Measurements from ENCODE around the gene ZMAT5.

ZMAT5 gene

DNA sequence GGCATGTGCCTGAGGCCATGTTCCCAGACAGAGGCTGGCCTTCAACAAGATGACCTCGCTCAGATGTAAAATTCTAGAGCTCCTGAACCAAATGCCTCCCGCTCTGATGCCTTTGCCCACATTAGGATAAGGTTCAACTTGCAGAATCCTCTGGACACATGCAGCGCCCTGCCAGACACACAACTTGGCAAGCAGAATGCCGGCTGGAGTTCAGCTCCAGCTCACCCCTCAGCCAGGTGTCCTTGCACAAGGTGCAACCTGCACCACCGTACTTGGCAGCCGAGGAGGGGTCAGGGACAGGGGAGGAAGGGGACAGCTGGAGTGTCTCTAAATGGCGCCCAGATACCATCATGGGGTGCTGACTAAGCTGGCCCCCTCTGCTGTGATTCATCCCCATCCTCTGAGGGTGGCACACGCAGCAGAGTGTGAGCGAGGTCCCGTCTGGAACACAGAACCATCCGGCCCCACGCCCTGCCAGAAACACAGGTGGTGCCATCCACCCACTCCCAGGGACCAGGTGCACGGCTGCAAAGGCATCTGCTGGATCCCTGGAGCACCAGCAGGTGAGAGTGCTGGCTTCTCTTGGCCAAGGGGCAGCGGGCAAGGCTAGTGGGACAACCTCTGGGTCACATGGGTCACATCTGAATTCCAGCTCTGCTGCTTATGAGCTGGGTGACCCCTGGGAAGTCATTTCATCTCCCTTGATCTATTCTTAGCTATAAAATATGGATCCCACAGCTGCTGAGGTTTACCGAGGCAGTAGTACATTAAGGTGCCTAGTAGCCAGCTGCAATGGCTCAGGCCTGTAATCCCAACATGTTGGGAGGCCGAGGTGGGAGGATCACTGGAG, 12.8 kb downstream of the ZMAT5 start:
- DNase-seq (ENCODE audit: low read depth) = no peak

DNA sequence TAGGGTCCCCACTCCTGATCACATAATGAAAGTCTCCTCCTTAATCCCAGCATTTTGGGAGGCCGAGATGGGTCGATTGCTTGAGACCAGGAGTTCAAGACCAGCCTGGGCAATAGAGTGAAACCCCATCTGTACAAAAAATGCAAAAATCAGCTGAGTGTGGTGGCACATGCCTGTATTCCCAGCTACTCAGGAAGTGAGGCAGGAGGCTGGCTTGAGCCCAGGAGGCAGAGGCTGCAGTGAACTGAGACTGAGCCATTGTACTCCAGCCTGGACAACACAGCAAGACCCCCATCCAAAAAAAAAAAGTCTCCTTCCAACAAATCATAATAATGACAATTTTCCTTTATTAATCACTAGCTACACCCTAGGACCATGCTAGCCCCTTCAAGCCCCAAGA, 15.1 kb downstream of the ZMAT5 start:
- no peak for DNase-seq (ENCODE audit: low read depth)

DNA sequence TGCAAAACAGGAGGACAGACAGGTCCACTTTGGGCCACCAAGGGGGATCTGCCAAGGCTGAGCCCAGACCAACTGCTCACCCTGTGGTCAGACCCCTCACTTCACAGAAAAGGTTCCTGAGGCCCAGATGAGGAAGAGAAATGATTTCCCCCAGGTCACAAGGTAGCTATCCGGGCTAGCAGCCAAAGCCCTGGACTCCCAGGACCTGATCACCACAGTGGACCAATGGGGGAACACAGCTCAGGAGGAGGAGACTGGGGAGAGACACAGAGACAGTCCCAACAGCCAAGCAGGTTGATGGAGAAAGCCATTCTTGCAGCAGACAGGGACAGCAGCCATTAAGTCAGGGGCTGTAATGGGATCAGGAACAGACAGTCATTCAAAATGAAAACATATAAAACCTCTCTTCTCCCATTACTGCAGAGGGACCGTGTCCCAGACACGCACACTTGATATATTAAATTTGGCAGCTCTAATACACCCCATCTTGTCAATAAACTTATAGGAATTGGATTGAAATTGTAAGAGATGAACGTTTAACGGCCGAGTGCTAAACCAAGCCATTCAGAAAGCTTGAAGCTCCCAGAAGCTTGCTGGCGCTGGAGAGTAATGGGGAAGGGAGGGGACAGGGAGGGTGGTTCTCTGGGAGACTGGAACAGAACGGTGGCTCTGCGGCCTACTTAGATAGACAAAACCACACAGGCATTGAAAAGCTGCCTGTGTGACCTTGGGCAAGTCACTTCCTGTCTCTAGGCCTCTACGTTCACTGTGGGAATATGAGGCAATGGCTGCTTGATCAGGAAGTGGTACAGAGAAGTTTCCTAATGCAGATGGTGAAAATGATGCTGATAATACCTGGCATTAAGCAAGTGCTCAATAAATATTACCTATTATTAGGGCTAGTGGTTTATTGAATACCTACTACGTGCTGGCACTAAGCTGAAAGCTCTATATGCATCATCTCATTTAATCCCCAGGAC, 16.0 kb downstream of the ZMAT5 start:
- DNase-seq (ENCODE audit: low read depth) = no peak

DNA sequence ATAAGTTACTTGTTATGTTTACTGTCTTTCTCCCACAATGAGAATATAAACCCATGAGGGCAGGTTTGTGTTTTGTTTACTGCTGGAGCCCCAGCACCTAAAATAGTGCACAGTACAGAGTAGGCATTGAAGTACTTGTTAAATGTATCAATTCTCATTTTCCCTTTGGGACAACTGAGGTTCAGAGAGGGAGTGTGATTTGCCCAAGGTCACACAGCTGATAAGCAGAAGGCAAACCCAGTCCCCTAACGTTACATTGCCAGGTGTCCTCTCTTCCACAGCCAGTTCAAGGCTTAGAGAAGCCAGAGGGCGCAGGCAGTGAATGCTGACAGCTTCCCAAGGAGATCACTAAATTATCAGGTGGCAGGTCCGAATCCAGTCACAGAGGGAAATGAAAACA, 16.8 kb downstream of the ZMAT5 start:
- DNase-seq (ENCODE audit: low read depth) = no peak

DNA sequence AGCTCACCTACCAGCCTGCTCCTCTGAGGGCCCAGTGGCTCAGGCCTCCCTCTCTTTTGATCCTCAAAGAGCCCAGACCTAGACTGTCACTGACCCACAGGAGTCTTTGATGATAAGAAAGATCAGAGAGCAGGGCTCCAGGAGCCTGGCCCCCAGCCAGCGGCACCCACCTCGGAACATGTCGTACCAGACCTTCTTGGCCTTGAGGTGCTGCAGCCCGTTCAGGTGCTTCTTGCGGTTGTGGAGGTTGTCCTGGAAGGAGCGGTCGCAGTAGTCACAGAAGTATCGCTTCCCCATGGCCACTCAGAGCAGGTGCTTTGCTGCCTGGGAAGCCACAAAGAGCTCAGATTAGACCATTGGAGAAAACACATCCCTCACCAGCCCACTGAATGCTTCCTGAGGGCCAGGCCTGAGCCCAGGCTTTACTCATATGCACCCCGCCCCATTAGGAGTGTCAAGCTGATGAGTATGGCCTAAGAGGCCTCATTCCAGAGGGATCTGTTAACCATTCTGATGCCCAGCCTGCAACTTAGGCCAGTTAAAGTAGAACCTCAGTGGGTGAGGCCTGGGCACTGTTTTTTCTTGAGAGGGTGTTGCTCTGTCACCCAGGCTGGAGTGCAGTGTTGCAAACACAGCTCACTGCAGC, 18.4 kb downstream of the ZMAT5 start:
- no peak for DNase-seq (ENCODE audit: low read depth)

DNA sequence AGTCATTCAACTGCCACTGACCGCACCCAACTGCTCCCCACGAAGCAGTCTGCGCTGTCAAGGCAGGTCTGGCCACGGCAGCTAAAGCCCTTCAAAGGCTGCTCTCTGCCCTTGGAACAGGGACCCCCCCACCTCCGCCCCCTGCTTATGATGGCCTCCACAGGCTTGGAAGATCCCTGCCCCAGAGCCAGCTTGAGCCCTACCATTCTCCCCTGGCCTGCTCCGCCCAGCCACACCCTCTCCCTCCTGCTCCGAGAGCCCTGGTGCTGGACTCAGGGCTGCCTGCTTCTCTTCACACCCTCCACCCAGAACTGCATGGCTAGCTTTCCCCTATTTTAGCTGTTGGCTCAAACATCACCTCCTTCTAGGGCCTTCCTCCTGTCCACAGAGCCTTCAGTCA, 19.0 kb downstream of the ZMAT5 start:
- DNase-seq (ENCODE audit: low read depth) = no peak

DNA sequence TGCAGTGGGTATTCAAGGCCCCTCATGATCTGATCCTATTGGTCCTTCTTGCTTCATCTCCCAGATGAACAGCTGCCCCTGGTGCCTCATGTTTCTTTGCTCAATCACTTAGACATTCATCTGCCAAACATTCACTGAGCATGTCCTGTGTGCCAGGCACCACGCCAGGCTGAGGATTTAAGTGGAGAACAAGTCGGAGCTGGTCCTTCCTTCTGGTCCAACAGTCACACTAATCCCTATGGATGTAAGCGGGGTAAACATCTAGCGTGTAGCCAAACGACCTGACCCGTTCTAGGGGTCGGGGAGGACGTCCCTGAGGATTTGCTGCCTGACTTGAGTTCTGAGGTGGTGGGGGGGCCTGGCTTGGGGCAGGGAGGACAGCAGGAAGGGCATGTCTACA, 21.9 kb downstream of the ZMAT5 start:
- DNase-seq (ENCODE audit: low read depth) = no peak

DNA sequence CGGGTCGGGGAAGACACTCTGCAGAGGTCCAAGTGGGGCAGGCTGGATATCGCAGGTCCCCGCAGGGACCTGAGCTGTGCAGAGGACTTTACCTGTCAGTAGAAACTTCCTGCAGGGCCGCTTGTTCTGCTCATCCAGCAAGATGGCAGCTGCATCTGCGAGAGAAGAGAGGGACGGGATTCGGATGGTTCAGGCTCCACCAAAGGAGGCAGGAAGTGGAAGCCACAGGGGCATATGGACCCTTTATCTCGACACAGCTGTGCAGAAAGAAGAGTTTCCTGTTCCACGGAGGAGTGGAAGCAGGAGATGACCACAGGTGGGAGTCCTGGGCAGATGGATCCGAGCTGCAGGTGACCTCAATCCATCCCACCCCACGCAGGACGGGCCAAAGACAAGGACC, 24.5 kb downstream of the ZMAT5 start:
- DNase-seq (ENCODE audit: low read depth) = no peak

DNA sequence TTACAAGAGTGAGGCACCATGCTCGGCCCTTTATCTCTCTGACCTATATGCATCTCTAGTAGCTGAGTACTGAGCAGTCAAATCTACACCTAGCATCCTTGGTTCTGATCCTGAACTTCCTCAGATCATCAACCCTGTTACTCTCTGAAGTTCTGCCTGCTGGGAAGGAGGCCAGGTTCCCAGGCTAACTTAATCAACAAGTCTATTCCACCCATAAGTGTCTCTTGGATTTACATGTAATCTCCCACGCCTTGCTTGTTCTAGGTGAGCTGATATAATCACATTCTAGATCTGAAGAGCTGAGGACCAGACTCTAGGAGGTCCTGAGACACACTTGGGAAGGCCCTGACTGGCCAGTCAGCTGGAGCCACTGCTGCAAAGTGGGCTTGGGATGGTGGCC, 24.9 kb downstream of the ZMAT5 start:
- DNase-seq (ENCODE audit: low read depth) = no peak

DNA sequence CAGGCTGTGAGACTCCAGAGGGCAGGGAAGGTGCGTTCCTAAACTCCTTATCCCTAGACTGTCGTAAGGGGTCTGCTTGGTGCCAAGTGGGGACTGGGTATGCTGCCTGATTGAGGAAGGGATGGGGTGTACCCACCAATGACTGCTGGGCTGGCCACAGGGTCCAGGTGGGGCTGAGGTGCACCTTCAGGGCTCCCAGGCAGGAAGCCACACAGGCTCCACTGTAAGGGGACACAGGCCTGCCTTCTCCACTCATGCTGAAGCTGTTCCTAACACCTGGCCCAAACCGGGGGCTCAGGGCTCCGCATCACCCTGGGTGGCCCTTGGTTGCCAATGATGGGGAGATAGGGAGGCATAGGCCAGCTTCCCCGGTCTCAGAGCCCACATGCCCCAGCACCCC, 26.6 kb downstream of the ZMAT5 start:
- DNase-seq (ENCODE audit: low read depth) = no peak

DNA sequence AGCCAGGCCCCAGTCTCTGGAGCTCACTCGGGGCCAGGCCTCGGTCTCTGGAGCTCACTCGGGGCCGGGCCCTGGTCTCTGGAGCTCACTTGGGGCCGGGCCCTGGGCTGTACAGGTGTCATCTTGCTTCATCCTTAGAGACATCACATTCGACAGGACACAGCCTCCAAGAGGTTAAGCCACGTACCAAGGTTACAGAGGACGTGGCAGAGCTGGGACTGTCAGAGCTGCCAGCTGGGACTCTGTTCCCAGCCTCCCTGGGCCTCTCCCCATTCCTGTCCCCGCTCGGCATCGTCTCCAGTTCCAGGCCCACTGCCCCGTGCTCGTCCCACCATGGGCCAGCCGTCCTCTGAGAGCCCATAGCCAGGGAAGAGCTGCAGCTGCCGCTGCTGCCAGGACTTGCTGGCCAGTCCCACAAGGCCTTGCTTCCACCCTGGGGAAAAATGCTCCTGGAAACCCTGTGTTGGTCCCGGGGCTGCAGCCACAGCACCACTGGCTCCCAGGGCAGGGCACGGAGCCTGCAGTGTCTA, 27.4 kb downstream of the ZMAT5 start:
- no peak for DNase-seq (ENCODE audit: low read depth)

DNA sequence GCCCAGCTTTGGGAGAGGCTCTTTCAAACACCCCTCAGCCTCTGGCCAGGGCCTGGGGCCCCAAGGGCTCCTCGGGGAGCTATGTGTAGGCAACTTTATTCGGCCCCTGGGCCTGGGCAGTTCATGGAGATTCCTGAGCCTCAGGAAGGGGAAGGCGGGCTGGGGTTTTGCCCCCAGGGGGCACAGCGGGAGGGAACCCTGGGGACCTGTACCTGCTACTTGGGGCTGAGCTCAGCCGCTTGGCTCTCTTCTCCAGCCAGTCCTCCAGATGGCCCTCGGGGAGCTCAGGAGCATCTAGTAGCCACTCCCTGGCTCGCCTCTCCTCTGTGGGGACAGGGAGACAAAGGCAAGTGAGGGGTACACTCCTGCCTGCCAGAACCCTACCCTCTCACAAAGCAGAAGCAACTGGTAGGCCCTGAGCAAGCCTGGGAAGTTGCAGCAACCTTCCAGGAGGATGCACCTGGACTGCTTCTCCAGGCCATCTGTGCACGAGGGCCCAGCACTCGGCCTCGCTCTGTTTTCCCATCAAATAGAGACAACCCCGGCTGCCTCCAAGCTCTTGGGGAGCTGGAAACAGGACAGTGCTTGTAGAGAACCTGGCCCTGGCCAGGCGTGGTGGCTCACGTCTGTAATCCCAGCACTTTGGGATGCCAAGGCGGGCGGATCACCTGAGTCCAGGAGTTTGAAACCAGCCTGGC, 28.5 kb downstream of the ZMAT5 start:
- no peak for DNase-seq (ENCODE audit: low read depth)

DNA sequence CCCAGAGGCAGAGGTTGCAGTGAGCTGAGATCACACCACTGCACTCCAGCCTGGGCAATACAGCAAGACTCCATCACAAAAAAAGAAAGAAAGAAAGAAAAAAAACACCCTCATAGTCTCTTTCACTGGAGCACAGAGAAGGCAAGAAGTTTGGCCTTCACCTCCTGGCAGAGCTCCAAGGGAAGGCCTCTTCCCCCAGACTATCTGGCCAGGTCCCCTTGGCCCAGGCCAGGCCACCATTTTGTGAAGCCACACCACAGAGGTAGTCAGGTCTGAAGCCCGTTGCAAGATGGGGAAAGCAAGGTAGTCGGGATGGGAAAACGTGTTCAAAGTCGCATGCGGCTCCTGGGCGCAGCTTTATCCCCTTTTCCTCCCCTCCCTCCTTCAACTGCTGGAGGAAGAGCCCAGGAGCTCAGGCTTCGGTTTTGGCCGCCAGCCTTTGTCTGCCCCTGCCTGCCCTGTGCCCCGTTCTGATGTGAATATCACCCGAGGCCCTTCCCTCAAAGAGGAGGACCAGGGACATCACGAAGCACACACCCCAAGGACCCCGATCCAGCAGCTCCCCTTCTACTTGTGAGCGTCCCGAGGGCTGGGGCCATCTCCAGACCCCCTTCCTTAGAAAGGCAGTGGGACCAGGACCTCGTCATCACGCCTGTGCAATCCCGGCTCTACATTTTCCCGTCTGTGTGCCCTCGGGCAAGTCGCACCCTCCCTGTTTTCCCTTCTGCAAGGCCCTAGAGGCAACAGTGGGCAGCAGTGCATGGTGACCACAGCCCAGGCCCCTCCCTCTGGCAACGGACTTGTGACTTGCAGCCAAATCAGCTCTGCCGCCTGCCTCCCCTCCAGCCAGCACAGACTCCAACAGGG, 29.3 kb downstream of the ZMAT5 start:
- DNase-seq (ENCODE audit: low read depth) = no peak

DNA sequence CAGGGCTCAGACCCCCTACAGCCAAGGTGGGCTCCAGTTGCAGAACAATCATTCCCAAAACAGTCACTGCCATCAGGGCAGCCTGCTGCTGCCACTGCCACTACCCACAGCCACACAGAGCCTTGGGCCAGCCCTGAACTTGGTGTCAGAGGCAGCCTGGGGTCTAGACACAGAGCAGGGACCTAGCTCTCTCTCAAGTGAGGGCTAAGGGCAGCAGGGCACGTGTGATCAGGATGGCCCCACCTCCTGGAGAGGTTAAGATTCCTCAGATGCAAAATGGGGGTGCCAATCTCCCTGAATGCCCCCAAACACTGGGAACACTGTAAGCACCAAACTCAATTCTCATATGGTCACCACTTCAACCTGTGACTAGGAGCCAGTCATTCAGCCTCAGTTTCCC, 31.4 kb downstream of the ZMAT5 start:
- DNase-seq (ENCODE audit: low read depth) = no peak

DNA sequence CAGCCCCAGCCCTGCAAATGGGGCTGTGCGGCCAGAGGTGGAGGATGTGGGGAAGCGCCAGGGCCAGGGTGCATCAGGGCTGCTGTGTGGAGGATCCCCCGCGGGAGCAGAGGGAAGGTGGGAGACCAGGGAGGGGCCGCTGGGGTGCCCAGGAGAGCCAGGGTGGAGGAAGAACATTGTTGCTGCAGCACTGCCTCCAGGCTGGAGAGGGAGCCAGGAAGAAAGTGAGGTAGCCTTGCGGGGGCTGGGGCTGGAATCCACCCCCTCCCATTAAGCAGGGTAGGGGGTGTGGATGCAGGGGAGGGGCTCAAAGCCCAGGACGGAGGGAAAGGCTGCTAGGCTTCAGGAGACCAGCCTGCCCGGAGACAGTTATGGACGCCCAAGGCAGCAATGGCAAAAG, 32.0 kb downstream of the ZMAT5 start:
- no peak for DNase-seq (ENCODE audit: low read depth)

DNA sequence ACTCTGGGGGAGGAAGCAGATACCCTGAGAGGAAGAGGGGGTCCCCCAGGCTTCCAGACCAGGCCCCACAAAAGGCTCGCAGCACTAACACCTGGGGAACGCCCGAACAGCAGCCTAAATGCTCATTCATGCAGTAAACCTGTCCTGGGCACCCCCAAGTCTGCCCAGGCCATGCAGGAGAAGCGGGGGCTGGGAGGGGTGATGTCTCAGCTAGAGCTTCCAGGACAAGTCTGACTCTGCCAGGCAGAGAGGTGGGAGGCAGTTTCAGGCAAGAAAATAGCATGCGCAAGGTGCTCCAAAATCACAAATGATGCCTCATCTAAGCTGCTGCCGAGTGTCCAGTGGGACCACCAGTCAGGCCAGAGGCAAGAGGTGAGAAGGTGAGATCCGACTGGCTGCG, 32.4 kb downstream of the ZMAT5 start:
- no peak for DNase-seq (ENCODE audit: low read depth)

DNA sequence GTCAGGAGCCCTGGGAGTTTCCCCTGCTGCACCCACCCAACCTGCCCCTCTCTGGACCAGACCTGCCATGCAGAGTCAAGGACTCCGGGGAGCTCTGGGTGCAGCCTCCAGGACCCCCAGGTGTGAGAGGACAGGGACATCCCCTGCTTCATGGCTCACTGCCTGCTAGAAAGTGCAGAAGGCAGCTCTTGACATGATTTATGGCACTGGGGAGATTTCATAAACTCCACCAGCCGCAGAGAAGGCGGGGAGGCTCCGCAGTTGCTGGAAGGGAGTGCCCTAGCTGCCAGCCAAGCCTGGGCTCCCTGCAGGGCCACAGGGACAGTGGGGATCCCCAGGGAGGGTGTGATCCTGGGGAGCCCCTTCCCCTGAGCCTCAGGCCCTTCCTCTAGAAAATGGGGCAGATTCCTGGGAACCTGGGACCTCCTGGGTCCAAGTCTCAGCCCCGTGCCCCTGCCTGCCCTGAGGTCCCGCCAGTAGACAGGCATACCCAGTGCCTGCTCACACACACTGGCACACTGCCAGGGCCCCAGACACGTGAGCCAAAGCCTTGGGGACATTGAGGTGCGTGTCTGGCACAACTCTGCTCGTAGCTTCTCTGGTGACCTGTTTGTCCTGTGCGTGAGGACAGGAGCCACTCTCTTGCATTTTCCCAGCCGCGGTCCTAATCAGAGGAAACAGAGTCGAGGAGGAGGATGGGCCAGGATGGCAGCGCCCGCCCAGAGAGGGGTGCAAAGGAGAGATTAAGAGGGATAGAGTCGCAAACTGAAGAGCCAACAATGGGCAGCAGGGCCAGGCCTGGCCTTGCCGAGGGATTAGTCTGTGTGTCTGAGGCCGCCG, 33.2 kb downstream of the ZMAT5 start:
- no peak for DNase-seq (ENCODE audit: low read depth)

DNA sequence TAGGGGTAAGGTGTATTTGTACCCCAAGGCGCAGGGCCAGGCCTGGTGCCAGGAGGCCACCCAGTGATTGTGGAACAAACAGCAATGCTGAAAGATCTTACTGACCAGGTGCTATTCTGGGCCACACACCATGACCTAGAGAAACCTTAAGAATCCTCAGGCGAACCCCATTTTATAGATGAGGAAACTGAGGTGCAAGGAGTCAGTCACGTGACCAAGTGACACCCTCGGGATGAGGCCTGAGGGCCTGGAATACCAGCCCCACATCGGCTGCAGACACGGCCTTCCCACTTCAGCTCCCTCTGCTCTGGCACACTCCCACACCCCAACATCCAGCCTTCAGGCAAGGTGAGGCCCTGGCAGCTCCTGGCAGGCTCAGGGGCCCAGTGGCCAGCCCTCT, 33.9 kb downstream of the ZMAT5 start:
- no peak for DNase-seq (ENCODE audit: low read depth)

DNA sequence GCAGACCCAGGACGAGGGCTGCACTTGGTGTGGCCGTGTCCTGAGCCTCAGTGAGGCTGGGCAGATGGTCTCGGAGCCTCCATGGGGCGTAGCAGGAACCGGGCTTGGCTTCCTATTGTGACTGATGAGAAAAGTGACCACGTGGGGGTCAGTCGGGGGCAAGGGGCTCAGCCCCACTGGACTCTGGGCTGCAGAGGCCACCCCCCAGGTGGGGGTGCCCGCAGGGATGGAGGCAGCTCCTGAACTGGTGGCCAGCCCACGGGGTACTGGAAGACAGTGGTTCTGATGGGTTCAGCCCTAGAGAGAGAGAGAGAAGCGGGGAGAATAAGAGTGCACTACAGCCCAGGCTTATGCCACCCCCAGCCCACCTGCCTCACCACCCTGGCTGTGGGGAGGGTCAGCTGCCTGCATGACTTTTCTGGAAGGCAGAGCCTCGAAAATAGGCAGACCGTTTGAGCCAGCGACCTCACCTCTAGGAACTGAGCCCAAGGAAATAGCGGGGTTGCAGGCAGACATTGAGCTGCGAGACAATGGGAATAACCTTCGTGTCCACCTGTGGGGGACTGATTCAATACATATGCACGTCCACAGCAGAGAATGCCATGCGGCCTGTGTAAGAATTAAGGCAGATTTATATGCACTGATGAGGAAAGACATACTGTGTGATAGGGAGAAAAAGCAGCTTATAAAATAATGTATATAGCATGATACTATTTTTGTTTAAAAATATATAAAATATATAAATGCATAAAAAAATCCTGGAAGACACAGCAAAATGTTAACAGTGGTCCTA, 35.6 kb downstream of the ZMAT5 start:
- DNase-seq (ENCODE audit: low read depth) = no peak
